Measurements from ENCODE around the gene MTCH1. TPM values are rescaled to one million over a fixed set of nuclear protein-coding genes. Genes with fewer than 3 reads are reported as not detected.

The MTCH1 gene
- total and polyA plus RNA-seq, 2 donors (not counting 1 experiment from before 2014, with no cell fraction given) = 91.7 to 150 TPM

DNA sequence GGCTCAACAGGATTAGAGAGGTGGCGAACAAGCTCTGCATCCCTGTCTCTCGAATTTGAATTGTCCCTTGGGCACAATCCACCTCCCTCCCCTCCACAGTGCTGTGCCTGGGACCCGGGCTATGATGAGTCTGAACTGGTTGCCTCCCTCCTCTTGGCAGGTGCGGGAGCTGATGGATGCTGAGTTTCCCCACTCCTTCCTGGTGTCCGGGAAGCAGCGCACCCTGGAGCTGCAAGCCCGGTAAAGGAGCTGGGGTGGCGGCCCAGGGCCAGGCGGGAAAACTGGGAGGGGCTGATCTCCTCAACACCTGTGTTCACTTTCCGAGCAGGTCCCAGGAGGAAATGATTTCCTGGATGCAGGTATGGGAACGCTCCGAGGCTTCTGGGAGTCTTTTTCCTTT, 34.4 kb upstream of the MTCH1 start:
- Histone ChIP-seq H3K27ac (ENCODE audit: low read length in 2 of 2) (no peak overlapping the region), H3K4me1 (ENCODE audit: control insufficient read depth in 2 of 2, insufficient read depth in 2 of 2, low read length in 2 of 2) (peaks cover 14 to 21% of the 10 kb centered on the region in 2 donors), H3K4me2 (replicated peaks; ENCODE audit: low read depth, low read length, poor library complexity, severe bottlenecking) (no peak overlapping the region), H4K20me1 (ENCODE audit: control insufficient read depth, insufficient read depth, low read length, poor library complexity, severe bottlenecking) (peaks cover 82% of the 10 kb centered on the region), H3K9ac (ENCODE audit: low read length) (no peak overlapping the region), H3K79me2 (ENCODE audit: control insufficient read depth, insufficient read depth, low read length) (peaks cover 56% of the 10 kb centered on the region), H3K4me3 (ENCODE audit: control extremely low read depth in 1 of 5, extremely low read depth in 1 of 5, insufficient read depth in 1 of 5, low read depth in 2 of 5, low read length in 4 of 5) (no peak overlapping the region), H3K9me3 (ENCODE audit: control extremely low read depth in 1 of 3, control insufficient read depth in 2 of 3, insufficient read depth in 1 of 3, low read length in 2 of 3) (no peaks in the 10 kb centered on the region), H3K27me3 (replicated peaks in 1 of 4; ENCODE audit: control extremely low read depth in 1 of 4, control insufficient read depth in 3 of 4, insufficient read depth in 4 of 4, low read length in 3 of 4) (no peaks in the 10 kb centered on the region), H3K36me3 (replicated peaks in 1 of 2; ENCODE audit: control extremely low read depth in 1 of 2, control insufficient read depth in 1 of 2, extremely low read depth in 1 of 2, insufficient read depth in 2 of 2, low read length in 1 of 2) (peaks cover 4 to 88% of the 10 kb centered on the region in 2 experiments), H2AFZ (ENCODE audit: insufficient read depth, low read depth, low read length, poor library complexity, severe bottlenecking) (no peak overlapping the region)
- intact Hi-C loops (cut with micrococcal nuclease) = no loop called here
- TF ChIP-seq, protein P1, sequence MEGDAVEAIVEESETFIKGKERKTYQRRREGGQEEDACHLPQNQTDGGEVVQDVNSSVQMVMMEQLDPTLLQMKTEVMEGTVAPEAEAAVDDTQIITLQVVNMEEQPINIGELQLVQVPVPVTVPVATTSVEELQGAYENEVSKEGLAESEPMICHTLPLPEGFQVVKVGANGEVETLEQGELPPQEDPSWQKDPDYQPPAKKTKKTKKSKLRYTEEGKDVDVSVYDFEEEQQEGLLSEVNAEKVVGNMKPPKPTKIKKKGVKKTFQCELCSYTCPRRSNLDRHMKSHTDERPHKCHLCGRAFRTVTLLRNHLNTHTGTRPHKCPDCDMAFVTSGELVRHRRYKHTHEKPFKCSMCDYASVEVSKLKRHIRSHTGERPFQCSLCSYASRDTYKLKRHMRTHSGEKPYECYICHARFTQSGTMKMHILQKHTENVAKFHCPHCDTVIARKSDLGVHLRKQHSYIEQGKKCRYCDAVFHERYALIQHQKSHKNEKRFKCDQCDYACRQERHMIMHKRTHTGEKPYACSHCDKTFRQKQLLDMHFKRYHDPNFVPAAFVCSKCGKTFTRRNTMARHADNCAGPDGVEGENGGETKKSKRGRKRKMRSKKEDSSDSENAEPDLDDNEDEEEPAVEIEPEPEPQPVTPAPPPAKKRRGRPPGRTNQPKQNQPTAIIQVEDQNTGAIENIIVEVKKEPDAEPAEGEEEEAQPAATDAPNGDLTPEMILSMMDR (IDR thresholded peaks at IDR 0.05) = no peak
- TF ChIP-seq EZH2 (IDR thresholded peaks at IDR 0.05; ENCODE audit: borderline replicate concordance, insufficient read depth, low read depth, low read length, poor library complexity, severe bottlenecking) = no peak
- no peaks in the 10 kb centered on the region for H3K27me3 Mint-ChIP-seq
- ChIA-PET POLR2A (interaction anchor here (0.6 to 1.8 kb wide), 3 partner anchors 115 to 254 kb away, joined by 5 to 8 read pairs (median 5); no protein-coding TSS in a partner anchor), CTCF (interaction anchor here (0.6 to 22.0 kb wide), 9 partner anchors 9 to 261 kb away, joined by 3 to 587 read pairs (median 88); partner anchors contain the start of gene PIM1)
- H3K27ac Mint-ChIP-seq = peak overlapping the region; percentile 15
- DNase-seq (no peak), ATAC-seq (ENCODE audit: low read depth) (no peak)
- no peak overlapping the region for H3K4me3 Mint-ChIP-seq
- H3K4me1 Mint-ChIP-seq = peaks cover 23% of the 10 kb centered on the region
- H3K9me3 Mint-ChIP-seq (ENCODE audit: insufficient read depth) = no peaks in the 10 kb centered on the region
- 89% methylated on average over 10 of the region's 12 CpGs for WGBS (ENCODE audit: insufficient coverage)

DNA sequence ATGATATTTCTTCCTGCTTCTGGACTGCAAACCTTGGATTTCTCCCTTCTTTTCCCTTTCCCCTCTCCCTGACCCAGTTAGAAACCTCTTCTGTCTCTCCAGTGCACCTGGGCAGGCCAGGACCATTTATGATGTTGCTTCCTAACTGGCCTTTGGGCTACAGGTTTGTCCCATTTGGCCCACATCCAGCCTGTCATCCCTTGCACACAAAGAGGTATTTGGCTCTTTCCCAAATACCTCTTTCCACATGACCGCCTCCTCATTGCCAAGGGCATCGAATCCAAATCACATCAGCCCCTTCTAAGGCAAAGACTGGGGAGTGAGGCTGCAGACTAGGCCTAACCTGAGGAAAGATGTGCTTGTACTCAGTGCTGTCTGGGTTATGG, 33.1 kb upstream of the MTCH1 start:
- no peak overlapping the region for H3K4me3 Mint-ChIP-seq
- no peak overlapping the region for H3K4me2 ChIP-seq (replicated peaks; ENCODE audit: low read depth, low read length, poor library complexity, severe bottlenecking)
- POLR2A ChIA-PET = interaction anchor here (1.4 kb wide), 1 partner anchor 39 kb away, joined by 4 read pairs; no protein-coding TSS in a partner anchor

More for the DNA sequence above, 33.1 kb upstream of the MTCH1 start:
- Mint-ChIP-seq H3K9me3 (ENCODE audit: insufficient read depth) (no peaks in the 10 kb centered on the region), H3K27me3 (no peaks in the 10 kb centered on the region), H3K4me1 (peaks cover 23% of the 10 kb centered on the region), H3K27ac (peak overlapping the region; percentile 76)
- Histone ChIP-seq H3K79me2 (ENCODE audit: control insufficient read depth, insufficient read depth, low read length) (peaks cover 63% of the 10 kb centered on the region), H4K20me1 (ENCODE audit: control insufficient read depth, insufficient read depth, low read length, poor library complexity, severe bottlenecking) (peaks cover 87% of the 10 kb centered on the region), H3K9ac (ENCODE audit: low read length) (no peak overlapping the region), H3K36me3 (replicated peaks in 1 of 2; ENCODE audit: control extremely low read depth in 1 of 2, control insufficient read depth in 1 of 2, extremely low read depth in 1 of 2, insufficient read depth in 2 of 2, low read length in 1 of 2) (peaks cover 4 to 92% of the 10 kb centered on the region in 2 experiments), H3K9me3 (ENCODE audit: control extremely low read depth in 1 of 3, control insufficient read depth in 2 of 3, insufficient read depth in 1 of 3, low read length in 2 of 3) (no peaks in the 10 kb centered on the region), H3K4me1 (ENCODE audit: control insufficient read depth in 2 of 2, insufficient read depth in 2 of 2, low read length in 2 of 2) (peaks cover 14 to 21% of the 10 kb centered on the region in 2 donors), H3K27ac (ENCODE audit: low read length in 2 of 2) (peak overlapping the region in 1 of 2 donors; percentile 25), H3K4me3 (ENCODE audit: control extremely low read depth in 1 of 5, extremely low read depth in 1 of 5, insufficient read depth in 1 of 5, low read depth in 2 of 5, low read length in 4 of 5) (no peak overlapping the region), H3K27me3 (replicated peaks in 1 of 4; ENCODE audit: control extremely low read depth in 1 of 4, control insufficient read depth in 3 of 4, insufficient read depth in 4 of 4, low read length in 3 of 4) (no peaks in the 10 kb centered on the region), H2AFZ (ENCODE audit: insufficient read depth, low read depth, low read length, poor library complexity, severe bottlenecking) (no peak overlapping the region)
- CTCF ChIA-PET = interaction anchor here (0.8 to 22.0 kb wide), 29 partner anchors 8 to 423 kb away, joined by 3 to 587 read pairs (median 6); partner anchors contain the start of genes C6orf89, FGD2, MTCH1 and PI16
- TF ChIP-seq, protein P1 (IDR thresholded peaks at IDR 0.05) = no peak
- no peak for TF ChIP-seq EZH2 (IDR thresholded peaks at IDR 0.05; ENCODE audit: borderline replicate concordance, insufficient read depth, low read depth, low read length, poor library complexity, severe bottlenecking)
- no CpG with 5 or more reads among the region's 2 CpGs for WGBS (ENCODE audit: insufficient coverage)
- ATAC-seq (ENCODE audit: low read depth) (no peak), DNase-seq (no peak)
- intact Hi-C loops (cut with micrococcal nuclease) = no loop called here
